Smooth muscle cell (in vitro differentiated cells): ENCODE results near the gene KCNG2. TPM values are rescaled to one million over a fixed set of nuclear protein-coding genes. Genes with fewer than 3 reads are reported as not detected.

Experiments used
- DNase-seq: peaks from one replicate; lab custom pipeline; 2025; ENCODE audit not compliant: unreplicated experiment; lab: John Stamatoyannopoulos, UW
- H2AFZ ChIP-seq: fragments of 200-600 bp; sonication (generic); 2 replicates; pipeline ENCODE4 v1.6.0; 2016; ENCODE audit warnings: antibody characterized with exemption, low read depth, mild to moderate bottlenecking
- H3F3A ChIP-seq: fragments of 200-600 bp; sonication (generic); 2 replicates; pipeline ENCODE4 v1.6.0; 2017; ENCODE audit warnings: antibody characterized with exemption, low read depth
- H3K27ac ChIP-seq: fragments of 200-600 bp; sonication (generic); 2 replicates; pipeline ENCODE4 v1.5.1; 2016; ENCODE audit warnings: low read depth, mild to moderate bottlenecking
- H3K27me3 ChIP-seq: fragments of 200-600 bp; sonication (generic); 2 replicates; pipeline ENCODE4 v1.6.1; 2016; ENCODE audit warnings: low read depth, mild to moderate bottlenecking
- H3K36me3 ChIP-seq: fragments of 200-600 bp; sonication (generic); 2 replicates; pipeline ENCODE4 v1.5.1; 2016; ENCODE audit warnings: low read depth
- H3K4me1 ChIP-seq: fragments of 200-600 bp; sonication (generic); 2 replicates; pipeline ENCODE4 v1.5.1; 2016; ENCODE audit warnings: low read depth
- H3K4me2 ChIP-seq: fragments of 200-600 bp; sonication (generic); 2 replicates; pipeline ENCODE4 v1.6.0; 2016; ENCODE audit warnings: mild to moderate bottlenecking
- H3K4me3 ChIP-seq: fragments of 200-600 bp; sonication (generic); 2 replicates; pipeline ENCODE4 v1.5.1; 2016; ENCODE audit warnings: mild to moderate bottlenecking
- H3K79me2 ChIP-seq: fragments of 200-600 bp; sonication (generic); 2 replicates; pipeline ENCODE4 v1.6.0; 2016; ENCODE audit warnings: low read depth, mild to moderate bottlenecking
- H3K9ac ChIP-seq: fragments of 200-600 bp; sonication (generic); 2 replicates; pipeline ENCODE4 v1.6.0; 2016; ENCODE audit warnings: low read depth
- H3K9me3 ChIP-seq: fragments of 200-600 bp; sonication (generic); replicated peaks from 2 replicates; pipeline ENCODE4 v1.5.1; 2016; ENCODE audit warnings: low read depth
- H4K20me1 ChIP-seq: fragments of 200-600 bp; sonication (generic); 2 replicates; pipeline ENCODE4 v1.6.0; 2016; ENCODE audit warnings: low read depth
- CTCF ChIP-seq: fragments of 200-600 bp; sonication (generic); IDR thresholded peaks from 2 replicates; pipeline ENCODE4 v1.5.1; 2017; ENCODE audit warnings: borderline replicate concordance, mild to moderate bottlenecking, antibody characterized with exemption; ENCODE audit not compliant: insufficient read depth, poor library complexity, severe bottlenecking
- WGBS: methylation state at CpG from one replicate; pipeline ENCODE4 v1.1.7; 2016; ENCODE audit warnings: low lambda C conversion rate; 5-methylcytosine and 5-hydroxymethylcytosine counted together
- polyA plus RNA-seq: library from polyadenylated mRNA; unstranded; fragments of >200 nt; fragmentation: Nextera tagmentation; extraction: Ambion mirVana; gene quantifications from 2 replicates; pipeline ENCODE4 v1.2.1, GENCODE V29; 2016
- total RNA-seq: library from RNA; depleted of rRNA; stranded (reverse); fragments of >200 nt; gene quantifications from 2 replicates; pipeline ENCODE4 v1.2.3, GENCODE V29; 2014

Gene KCNG2
- total and polyA plus RNA-seq, 2 experiments from 2014 or later: 0.17 TPM; not detected in 1

- WGBS: 98% methylated on average over 2 of the region's 2 CpGs
- Histone ChIP-seq H3F3A (no peaks in the 10 kb centered on the region), H3K9me3 (peaks cover 14% of the 10 kb centered on the region), H3K27ac (no peak overlapping the region), H3K27me3 (no peaks in the 10 kb centered on the region), H3K4me3 (no peak overlapping the region), H2AFZ (no peak overlapping the region), H3K36me3 (peaks cover 22% of the 10 kb centered on the region), H3K4me1 (peaks cover 4% of the 10 kb centered on the region), H4K20me1 (peaks cover 29% of the 10 kb centered on the region), H3K9ac (no peak overlapping the region), H3K79me2 (peaks cover 86% of the 10 kb centered on the region), H3K4me2 (no peak overlapping the region)
- no peak for TF ChIP-seq CTCF
- no peak for DNase-seq
These were observed 133.7 kb downstream of the KCNG2 start for GRCh38 chr18:79931475-79931874.

- no peak overlapping the region for H3K4me3 ChIP-seq
- peaks cover 94% of the 10 kb centered on the region for H3K79me2 ChIP-seq
- peaks cover 14% of the 10 kb centered on the region for H3K9me3 ChIP-seq
- 76% methylated on average over 3 of the region's 3 CpGs for whole genome bisulfite sequencing
- peaks cover 22% of the 10 kb centered on the region for H3K36me3 ChIP-seq
- no peak for TF ChIP-seq CTCF
- H4K20me1 ChIP-seq: peaks cover 30% of the 10 kb centered on the region
- H3F3A ChIP-seq: no peaks in the 10 kb centered on the region
- H3K4me1 ChIP-seq: no peaks in the 10 kb centered on the region
- H3K27me3 ChIP-seq: no peaks in the 10 kb centered on the region
- no peak overlapping the region for H3K27ac ChIP-seq
- no peak for DNase-seq
- H3K9ac ChIP-seq: no peak overlapping the region
- H3K4me2 ChIP-seq: no peak overlapping the region
- no peak overlapping the region for H2AFZ ChIP-seq
These were observed 135.2 kb downstream of the KCNG2 start for GRCh38 chr18:79932907-79933306.

GRCh38 chr18:79933765-79934164 lies 136.0 kb downstream of the KCNG2 start:
- H3K27ac ChIP-seq: no peak overlapping the region
- H3K9me3 ChIP-seq: peaks cover 14% of the 10 kb centered on the region
- no peak overlapping the region for H2AFZ ChIP-seq
- H3K79me2 ChIP-seq: peaks cover 94% of the 10 kb centered on the region
- no peaks in the 10 kb centered on the region for H3F3A ChIP-seq
- H3K9ac ChIP-seq: no peak overlapping the region
- peaks cover 22% of the 10 kb centered on the region for H3K36me3 ChIP-seq
- no peak for DNase-seq
- TF ChIP-seq CTCF: no peak
- H3K4me1 ChIP-seq: no peaks in the 10 kb centered on the region
- 46% methylated on average over 10 of the region's 10 CpGs for WGBS
- no peaks in the 10 kb centered on the region for H3K27me3 ChIP-seq
- no peak overlapping the region for H3K4me3 ChIP-seq
- no peak overlapping the region for H3K4me2 ChIP-seq
- H4K20me1 ChIP-seq: peaks cover 30% of the 10 kb centered on the region

- H3K4me2 ChIP-seq: no peak overlapping the region
- 92% methylated on average over 8 of the region's 8 CpGs for WGBS
These were observed 136.8 kb downstream of the KCNG2 start for GRCh38 chr18:79934311-79935097.

More at GRCh38 chr18:79934311-79935097, 136.8 kb downstream of the KCNG2 start:
- Histone ChIP-seq H2AFZ (no peak overlapping the region), H3K79me2 (peaks cover 94% of the 10 kb centered on the region), H4K20me1 (peaks cover 38% of the 10 kb centered on the region), H3K9me3 (peaks cover 12% of the 10 kb centered on the region), H3K27ac (no peak overlapping the region), H3F3A (no peaks in the 10 kb centered on the region), H3K36me3 (peaks cover 20% of the 10 kb centered on the region), H3K4me1 (no peaks in the 10 kb centered on the region), H3K4me3 (no peak overlapping the region), H3K27me3 (no peaks in the 10 kb centered on the region), H3K9ac (no peak overlapping the region)
- TF ChIP-seq CTCF: no peak
- no peak for DNase-seq
